Body of pancreas (tissue), 4 donors: Measurements from ENCODE around the gene ANKRD13B. TPM values are rescaled to one million over a fixed set of nuclear protein-coding genes. Genes with fewer than 3 reads are reported as not detected.

ENCODE experiments used
- ATAC-seq: fragments of 150-250 bp; one replicate; pipeline ENCODE4 v1.9.1; 2016
- DNase-seq, 4 donors: peaks; one replicate each; pipeline ENCODE4 v3.0.0-alpha.2; 2019
- H3K27ac ChIP-seq, 4 donors: fragments of 200-600 bp; sonication (generic); 1 replicate in 3 of 4; 2 replicates in 1 of 4; pipeline versions ENCODE4 v1.5.1 to v1.6.1; 2016 to 2019; ENCODE audit warnings: mild to moderate bottlenecking in 1 of 4, mixed read lengths in 1 of 4, moderate library complexity in 1 of 4
- H3K27me3 ChIP-seq, 2 donors: fragments of 200-600 bp; sonication (generic); one replicate each; pipeline ENCODE4 v1.6.0; 2016; ENCODE audit warnings: mild to moderate bottlenecking in 1 of 2
- H3K36me3 ChIP-seq, 2 donors: fragments of 200-600 bp; sonication (generic); replicated peaks in 1 of 2; 2 replicates each; pipeline ENCODE4 v1.5.1; 2016; ENCODE audit warnings: low read depth in 2 of 2; ENCODE audit not compliant: insufficient read depth in 1 of 2
- H3K4me1 ChIP-seq: fragments of 200-600 bp; sonication (generic); one replicate; pipeline ENCODE4 v1.6.0; 2016
- H3K4me3 ChIP-seq, 2 donors: fragments of 200-600 bp; sonication (generic); 1 replicate in 1 of 2; 2 replicates in 1 of 2; pipeline ENCODE4 v1.5.1; 2016 to 2019
- H3K9me3 ChIP-seq, 3 donors: fragments of 200-600 bp; sonication (generic); 1 replicate in 2 of 3; 2 replicates in 1 of 3; pipeline ENCODE4 v1.5.1; 2016
- POLR2A ChIP-seq, 3 donors: fragments of 450-650 bp; IDR thresholded peaks; one replicate each; pipeline ENCODE4 v1.6.1; 2016; ENCODE audit warnings: antibody characterized with exemption in 3 of 3, mild to moderate bottlenecking in 2 of 3
- WGBS, 2 donors: methylation state at CpG; one replicate each; pipeline ENCODE4 v1.1.5; 2017; 5-methylcytosine and 5-hydroxymethylcytosine counted together
- intact Hi-C: fragments of 100-400 bp; cut with DNase I; formaldehyde crosslinking; loops from one replicate; pipeline ENCODE4 v1.15.1; 2023
- total RNA-seq, 2 donors: library from RNA; depleted of rRNA; stranded (reverse); fragments of >200 nt; gene quantifications; one replicate each; pipeline ENCODE4 v1.1.0, GENCODE V29; 2016
- TF ChIP-seq, protein P1 (sequence below), 7 experiments: fragments of 450-650 bp in 4 of 7; fragments of 200-600 bp in 3 of 7; sonication (generic) in 3 of 7; IDR thresholded peaks; one replicate each; pipeline ENCODE4 v1.5.1; 2016 to 2019; ENCODE audit warnings: antibody characterized with exemption in 7 of 7

ANKRD13B gene
- total RNA-seq, 2 donors from 2014 or later: 4.3 to 8.0 TPM

DNA sequence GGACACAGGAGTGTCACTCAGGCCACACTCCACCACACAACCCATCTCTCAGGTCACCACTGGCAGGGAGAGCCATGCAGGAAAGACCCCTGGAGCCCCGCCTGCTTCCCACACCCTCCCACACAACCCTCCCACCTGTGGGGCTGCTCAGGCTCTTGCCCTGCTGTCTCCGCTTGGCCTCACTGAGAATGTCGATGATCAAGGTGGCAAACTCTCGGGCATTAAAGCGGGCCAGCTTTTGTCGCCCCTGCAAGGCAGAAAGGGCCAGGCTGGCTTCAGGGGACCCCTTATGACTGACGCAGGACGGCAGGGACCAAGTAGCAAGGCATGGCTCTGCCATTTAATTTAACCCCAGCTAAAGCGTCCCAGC lies 15.9 kb upstream of the ANKRD13B start:
- DNase-seq (peak in 1 of 4 donors; percentile 8), ATAC-seq (no peak)
- no peak overlapping the region for H3K4me3 ChIP-seq
- no peaks in the 10 kb centered on the region for H3K9me3 ChIP-seq
- 94 to 100% methylated on average over 1 to 9 of the region's 9 CpGs for WGBS, 2 donors
- intact Hi-C loops: no loop called here
- H3K36me3 ChIP-seq: peaks cover 0 to 3% of the 10 kb centered on the region in 2 donors
- TF ChIP-seq POLR2A (IDR thresholded peaks at IDR 0.05): no peak
- TF ChIP-seq, protein P1, sequence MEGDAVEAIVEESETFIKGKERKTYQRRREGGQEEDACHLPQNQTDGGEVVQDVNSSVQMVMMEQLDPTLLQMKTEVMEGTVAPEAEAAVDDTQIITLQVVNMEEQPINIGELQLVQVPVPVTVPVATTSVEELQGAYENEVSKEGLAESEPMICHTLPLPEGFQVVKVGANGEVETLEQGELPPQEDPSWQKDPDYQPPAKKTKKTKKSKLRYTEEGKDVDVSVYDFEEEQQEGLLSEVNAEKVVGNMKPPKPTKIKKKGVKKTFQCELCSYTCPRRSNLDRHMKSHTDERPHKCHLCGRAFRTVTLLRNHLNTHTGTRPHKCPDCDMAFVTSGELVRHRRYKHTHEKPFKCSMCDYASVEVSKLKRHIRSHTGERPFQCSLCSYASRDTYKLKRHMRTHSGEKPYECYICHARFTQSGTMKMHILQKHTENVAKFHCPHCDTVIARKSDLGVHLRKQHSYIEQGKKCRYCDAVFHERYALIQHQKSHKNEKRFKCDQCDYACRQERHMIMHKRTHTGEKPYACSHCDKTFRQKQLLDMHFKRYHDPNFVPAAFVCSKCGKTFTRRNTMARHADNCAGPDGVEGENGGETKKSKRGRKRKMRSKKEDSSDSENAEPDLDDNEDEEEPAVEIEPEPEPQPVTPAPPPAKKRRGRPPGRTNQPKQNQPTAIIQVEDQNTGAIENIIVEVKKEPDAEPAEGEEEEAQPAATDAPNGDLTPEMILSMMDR (IDR thresholded peaks at IDR 0.05): no peak
- H3K27me3 ChIP-seq: no peaks in the 10 kb centered on the region
- H3K4me1 ChIP-seq: peaks cover 32% of the 10 kb centered on the region
- no peak overlapping the region for H3K27ac ChIP-seq

DNA sequence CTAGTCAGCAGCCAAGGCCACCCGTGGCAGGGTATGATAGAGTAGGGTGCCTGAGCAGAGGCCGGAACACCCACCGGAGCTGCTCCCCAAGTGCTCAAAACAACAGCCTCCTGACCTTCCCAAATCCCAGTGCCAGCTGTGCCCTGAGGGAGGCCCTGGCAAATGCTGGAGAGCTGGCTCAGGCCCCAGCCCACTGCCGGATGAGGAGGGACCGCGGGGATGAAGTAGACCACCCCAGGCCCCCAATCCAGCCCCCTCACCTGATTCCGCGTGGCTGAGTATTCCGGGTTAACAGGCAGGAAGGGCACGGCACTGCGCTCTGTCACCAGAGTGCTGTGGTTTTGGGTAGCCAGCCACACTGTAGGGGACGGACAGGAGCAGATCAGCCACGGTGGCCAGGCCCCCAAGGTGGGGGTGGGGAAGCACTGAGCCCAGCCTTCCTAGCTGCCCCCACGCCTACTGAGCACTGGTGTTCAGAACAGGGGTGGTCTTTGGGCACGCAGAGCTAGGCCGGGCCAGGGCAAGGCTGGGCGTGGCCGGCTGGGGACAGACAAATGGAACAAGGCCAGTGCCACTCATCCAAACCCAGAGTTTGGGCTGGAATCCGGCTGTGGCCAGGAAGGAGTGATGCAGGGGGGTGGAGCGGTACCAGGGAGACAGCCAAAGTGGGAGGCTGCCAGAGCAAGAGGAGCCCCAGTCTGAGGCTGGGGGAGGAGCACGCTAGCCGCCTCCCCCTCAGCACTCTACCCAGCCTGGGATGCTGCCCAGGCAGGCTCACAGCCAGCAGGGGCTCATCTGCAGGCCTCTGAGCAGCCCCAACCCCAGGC lies 15.3 kb upstream of the ANKRD13B start:
- intact Hi-C loops: no loop called here
- Histone ChIP-seq H3K36me3 (peaks cover 0 to 3% of the 10 kb centered on the region in 2 donors), H3K4me1 (peaks cover 26% of the 10 kb centered on the region), H3K27ac (no peak overlapping the region), H3K4me3 (no peak overlapping the region), H3K27me3 (no peaks in the 10 kb centered on the region), H3K9me3 (no peaks in the 10 kb centered on the region)
- DNase-seq (peak in 2 of 4 donors; percentile 4 to 13), ATAC-seq (no peak)
- TF ChIP-seq, protein P1 (IDR thresholded peaks at IDR 0.05): no peak
- TF ChIP-seq POLR2A (IDR thresholded peaks at IDR 0.05): no peak
- 77 to 100% methylated on average over 5 to 18 of the region's 22 CpGs for WGBS, 2 donors

DNA sequence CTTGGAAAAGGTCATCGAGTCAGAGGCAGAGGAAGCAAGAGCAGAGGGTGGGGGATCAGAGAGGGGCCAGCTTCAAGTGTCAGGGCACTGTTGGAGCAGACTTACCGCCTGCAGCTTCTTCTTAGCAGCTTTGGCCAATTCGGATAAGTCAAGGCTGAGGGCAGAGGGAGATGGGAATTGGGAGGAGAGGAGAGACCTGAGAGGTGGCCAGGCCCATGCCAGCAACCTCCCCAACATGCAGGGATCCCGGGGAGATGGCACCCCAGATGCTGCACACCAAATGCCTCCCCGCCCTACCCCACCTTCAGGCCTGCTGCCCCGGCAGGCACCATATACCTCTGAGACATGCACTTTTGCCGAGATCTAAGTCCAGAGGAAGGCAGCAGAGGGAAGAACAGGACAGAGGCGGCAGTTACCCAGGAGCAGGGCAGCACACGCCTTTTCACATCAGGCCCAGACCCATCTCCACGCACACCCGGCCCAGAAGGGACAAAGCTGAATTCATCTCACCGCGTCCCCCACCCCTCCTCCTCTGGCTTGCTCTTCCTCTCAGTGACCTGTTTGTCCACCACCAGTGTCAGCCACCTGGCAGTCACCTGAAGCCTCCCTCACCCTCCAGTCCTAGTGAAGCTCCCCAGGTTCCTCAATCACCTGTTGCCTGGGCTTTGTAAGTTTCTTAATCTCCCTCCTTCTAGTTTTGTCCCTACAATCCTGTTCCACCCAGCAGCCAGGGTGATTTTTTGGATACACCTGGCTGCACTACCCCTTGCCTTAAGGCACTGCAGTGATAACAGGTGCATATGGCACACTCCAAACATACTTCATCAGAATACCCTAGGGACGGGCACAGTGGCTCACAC lies 14.1 kb upstream of the ANKRD13B start:
- peak in 2 of 4 donors; percentile 4 to 10 for DNase-seq

DNA sequence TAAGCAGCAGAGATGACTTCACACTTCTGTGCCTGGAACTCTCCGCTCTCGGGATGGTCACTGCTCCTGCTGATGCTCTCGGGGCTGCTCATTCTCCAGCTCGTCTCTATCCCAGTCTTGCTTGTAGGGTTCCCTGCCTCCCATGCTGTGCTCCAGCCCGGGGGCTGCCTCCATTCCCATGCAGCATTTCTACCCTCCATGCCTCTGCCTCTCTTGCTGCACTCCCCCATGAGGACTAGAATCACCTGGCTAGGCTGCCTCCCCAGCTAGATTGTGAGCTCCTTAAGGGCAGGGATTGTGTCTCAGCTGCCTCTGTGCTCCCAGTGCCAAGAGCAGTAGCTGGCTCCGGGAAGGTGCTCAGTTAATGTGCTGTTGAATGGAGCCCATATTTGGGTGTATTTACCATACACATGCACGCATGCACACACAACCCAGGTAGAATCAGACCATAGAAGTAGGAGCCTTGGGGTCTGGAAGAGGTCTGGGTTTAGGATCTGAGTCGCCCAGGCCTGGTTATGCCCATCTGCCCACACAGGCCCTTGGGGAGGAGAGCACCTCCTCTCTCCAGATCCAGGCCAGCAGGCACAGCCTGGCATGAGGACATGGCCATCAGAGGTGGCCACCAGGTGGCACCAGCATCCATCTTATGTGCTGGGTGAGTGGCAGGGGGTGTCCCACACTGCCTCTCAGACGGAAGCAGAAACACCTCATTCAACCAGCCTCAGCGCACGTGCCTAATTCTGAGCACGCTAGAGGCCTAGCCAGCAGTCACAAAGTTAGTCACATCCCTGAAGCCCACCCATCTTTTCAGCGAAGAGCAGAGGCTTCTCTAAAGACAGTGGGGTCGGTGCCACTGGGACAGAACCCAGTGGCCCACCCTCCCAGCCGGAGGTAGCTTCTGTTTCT lies 12.8 kb upstream of the ANKRD13B start:
- Histone ChIP-seq H3K27me3 (no peaks in the 10 kb centered on the region), H3K9me3 (no peaks in the 10 kb centered on the region), H3K36me3 (peaks cover 0 to 3% of the 10 kb centered on the region in 2 donors), H3K4me3 (no peak overlapping the region), H3K27ac (no peak overlapping the region), H3K4me1 (peaks cover under 1% of the 10 kb centered on the region)
- intact Hi-C loops: no loop called here
- ATAC-seq: peak; percentile 88
- peak; percentile 86 to 93 (median 90) for DNase-seq
- TF ChIP-seq POLR2A (IDR thresholded peaks at IDR 0.05): no peak
- TF ChIP-seq, protein P1 (IDR thresholded peaks at IDR 0.05): peak; percentile 76 to 95 (median 93)
- 55 to 60% methylated on average over 15 of the region's 15 CpGs for WGBS, 2 donors

More for the DNA sequence above, 14.1 kb upstream of the ANKRD13B start:
- Histone ChIP-seq H3K27me3 (no peaks in the 10 kb centered on the region), H3K36me3 (peaks cover 0 to 3% of the 10 kb centered on the region in 2 donors), H3K4me1 (peaks cover 14% of the 10 kb centered on the region), H3K4me3 (no peak overlapping the region), H3K9me3 (no peaks in the 10 kb centered on the region), H3K27ac (no peak overlapping the region)
- ATAC-seq: no peak
- WGBS, 2 donors: 87 to 95% methylated on average over 11 to 14 of the region's 14 CpGs
- intact Hi-C loops: no loop called here
- no peak for TF ChIP-seq POLR2A (IDR thresholded peaks at IDR 0.05)
- TF ChIP-seq, protein P1 (IDR thresholded peaks at IDR 0.05): no peak
